ENCODE data around the gene ANKS1B.

ANKS1B gene

DNA sequence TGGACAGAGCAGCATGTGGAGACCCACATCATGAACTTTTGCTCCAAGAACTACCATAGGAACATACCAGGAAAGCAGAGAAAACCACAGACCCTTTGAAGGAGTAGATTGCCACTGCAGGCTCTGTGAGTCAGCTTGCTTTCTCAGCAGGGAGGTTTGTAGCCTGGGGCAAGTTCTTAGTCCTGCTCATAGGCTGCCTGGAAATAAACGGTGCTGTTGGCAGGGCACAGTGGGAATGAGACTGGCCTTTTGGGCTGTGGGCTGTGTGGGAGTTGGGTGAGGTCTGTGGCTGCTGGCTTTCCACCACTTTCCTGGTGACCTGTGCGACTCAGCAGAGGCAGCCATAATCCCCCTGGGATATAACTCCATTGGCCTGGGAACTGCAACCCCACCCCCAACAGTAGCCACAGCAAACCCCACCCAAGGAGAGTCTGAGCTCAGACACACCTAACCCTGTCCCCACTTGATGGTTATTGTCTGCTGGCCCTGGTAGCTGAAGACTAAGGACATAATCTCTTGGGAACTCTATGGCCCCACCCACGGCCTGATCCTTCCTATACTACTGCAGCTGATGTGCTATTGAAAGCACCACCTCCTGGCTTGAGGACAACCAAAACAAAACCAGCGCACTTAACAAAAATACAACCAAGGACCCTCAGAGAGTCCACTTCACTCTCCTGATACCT lies 529.2 kb downstream of the ANKS1B start:
- Histone ChIP-seq H3K27ac (ENCODE audit: low read depth in 2 of 2, low read length in 2 of 2) (no peak overlapping the region), H3K9ac (ENCODE audit: low read depth in 1 of 2, low read length in 2 of 2) (no peak overlapping the region), H3K4me3 (ENCODE audit: low read length in 2 of 2) (no peak overlapping the region), H3K9me3 (ENCODE audit: control insufficient read depth in 2 of 2, low read length in 2 of 2) (peaks cover 0 to 2% of the 10 kb centered on the region in 2 donors), H3K36me3 (ENCODE audit: control insufficient read depth in 2 of 2, insufficient read depth in 2 of 2, low read length in 2 of 2) (no peaks in the 10 kb centered on the region), H3K4me1 (ENCODE audit: control insufficient read depth in 2 of 2, insufficient read depth in 2 of 2, low read length in 2 of 2) (no peaks in the 10 kb centered on the region), H3K27me3 (ENCODE audit: control insufficient read depth in 2 of 2, insufficient read depth in 2 of 2, low read length in 2 of 2) (no peaks in the 10 kb centered on the region)

DNA sequence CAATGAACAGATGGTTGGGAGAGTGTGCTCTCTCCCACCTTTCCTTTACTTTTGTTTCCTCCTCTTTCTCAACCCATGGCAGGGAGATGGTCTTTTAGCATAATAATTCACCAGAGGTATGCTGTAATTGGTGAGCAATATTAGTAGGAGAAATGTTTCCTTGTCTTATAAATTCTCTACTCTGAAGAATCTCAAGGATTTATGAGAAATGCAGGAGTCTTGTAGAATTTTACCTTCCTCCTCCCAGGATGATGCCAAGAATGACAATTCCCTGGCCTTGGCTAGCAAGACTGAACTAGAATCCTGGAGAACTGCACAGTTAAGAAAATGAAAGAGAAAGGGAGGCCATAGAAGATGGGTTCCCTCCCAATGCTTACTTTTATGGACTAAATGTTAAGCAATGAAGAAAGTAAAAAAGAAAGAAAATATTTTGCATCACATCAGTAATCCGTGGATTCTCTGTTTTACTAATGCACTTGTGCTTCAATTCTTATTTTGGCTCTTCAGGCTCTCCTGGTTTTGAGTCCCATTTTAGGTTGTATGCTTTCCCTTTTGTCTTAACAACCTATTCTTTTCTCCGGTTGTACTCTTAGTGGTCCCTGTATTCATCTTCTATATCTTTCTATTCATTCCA lies 530.1 kb downstream of the ANKS1B start:
- Histone ChIP-seq H3K4me3 (ENCODE audit: low read length in 2 of 2) (no peak overlapping the region), H3K27me3 (ENCODE audit: control insufficient read depth in 2 of 2, insufficient read depth in 2 of 2, low read length in 2 of 2) (no peaks in the 10 kb centered on the region), H3K9me3 (ENCODE audit: control insufficient read depth in 2 of 2, low read length in 2 of 2) (peaks cover 0 to 2% of the 10 kb centered on the region in 2 donors), H3K9ac (ENCODE audit: low read depth in 1 of 2, low read length in 2 of 2) (no peak overlapping the region), H3K4me1 (ENCODE audit: control insufficient read depth in 2 of 2, insufficient read depth in 2 of 2, low read length in 2 of 2) (no peaks in the 10 kb centered on the region), H3K27ac (ENCODE audit: low read depth in 2 of 2, low read length in 2 of 2) (no peak overlapping the region), H3K36me3 (ENCODE audit: control insufficient read depth in 2 of 2, insufficient read depth in 2 of 2, low read length in 2 of 2) (no peaks in the 10 kb centered on the region)

DNA sequence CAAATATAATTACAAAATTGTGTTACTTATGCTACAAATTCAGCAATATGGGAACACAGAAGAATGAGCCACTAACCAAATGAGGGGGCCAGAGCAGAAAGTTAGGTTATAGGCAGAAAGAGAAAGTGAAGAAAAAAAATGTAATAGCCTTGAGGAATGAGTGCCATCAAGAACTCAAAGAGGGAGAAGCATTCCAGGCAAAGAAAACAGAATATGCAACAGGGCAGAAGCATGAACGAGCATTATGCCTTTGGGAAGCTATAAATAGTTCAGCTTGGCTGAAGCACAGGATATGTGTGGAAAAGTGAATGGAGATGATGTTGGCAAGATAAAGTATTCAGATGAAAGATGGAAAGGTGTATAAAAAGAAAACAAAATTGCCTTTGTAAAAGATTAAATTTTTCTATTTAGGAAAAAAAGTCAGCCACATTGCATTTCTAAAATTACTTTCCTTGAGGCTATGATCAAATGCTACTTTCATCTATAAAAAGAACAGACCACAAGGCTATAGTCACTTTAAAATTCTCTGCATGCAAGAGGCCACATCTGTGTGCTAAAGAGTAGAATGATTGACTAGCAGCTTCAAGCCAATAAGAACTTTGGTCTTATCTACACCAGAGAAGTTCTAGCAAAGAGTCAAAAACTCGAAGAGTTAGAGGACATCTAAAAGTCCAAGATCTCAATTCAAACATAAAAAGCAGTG lies 530.7 kb downstream of the ANKS1B start:
- H3K4me1 ChIP-seq (ENCODE audit: control insufficient read depth in 2 of 2, insufficient read depth in 2 of 2, low read length in 2 of 2): no peaks in the 10 kb centered on the region
- peak overlapping the region in 1 of 2 donors; percentile 22 for H3K27ac ChIP-seq (ENCODE audit: low read depth in 2 of 2, low read length in 2 of 2)
- peaks cover 0 to 2% of the 10 kb centered on the region in 2 donors for H3K9me3 ChIP-seq (ENCODE audit: control insufficient read depth in 2 of 2, low read length in 2 of 2)
- H3K36me3 ChIP-seq (ENCODE audit: control insufficient read depth in 2 of 2, insufficient read depth in 2 of 2, low read length in 2 of 2): no peaks in the 10 kb centered on the region
- H3K9ac ChIP-seq (ENCODE audit: low read depth in 1 of 2, low read length in 2 of 2): no peak overlapping the region
- H3K4me3 ChIP-seq (ENCODE audit: low read length in 2 of 2): no peak overlapping the region
- H3K27me3 ChIP-seq (ENCODE audit: control insufficient read depth in 2 of 2, insufficient read depth in 2 of 2, low read length in 2 of 2): no peaks in the 10 kb centered on the region

DNA sequence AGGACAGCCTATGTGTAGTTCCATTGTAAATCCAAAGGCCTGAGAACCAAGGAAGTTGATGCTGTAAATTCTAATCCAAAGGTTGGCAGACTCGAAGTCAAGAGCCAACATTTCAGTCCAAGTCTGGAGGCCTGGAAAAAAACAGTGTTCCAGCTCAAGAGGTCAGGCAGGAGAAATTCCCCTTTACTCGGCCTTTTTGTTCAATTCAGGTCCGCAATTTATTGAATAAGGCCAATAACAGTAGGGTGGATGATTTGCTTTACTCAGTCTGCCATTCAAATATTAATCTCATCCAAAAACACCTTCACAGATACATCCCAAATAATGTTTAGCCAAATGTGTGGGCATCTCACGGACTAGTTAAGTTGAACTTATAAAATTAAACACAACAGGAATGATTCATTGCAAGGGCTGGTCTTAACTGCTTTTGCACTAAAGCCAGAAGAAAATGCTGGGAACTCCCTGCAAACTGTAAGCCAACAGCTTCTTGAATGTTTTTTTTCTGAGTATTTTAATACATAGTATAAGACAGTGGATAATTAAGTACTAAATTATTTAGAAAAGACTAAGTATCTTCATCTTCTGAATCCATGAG lies 534.6 kb downstream of the ANKS1B start:
- no peaks in the 10 kb centered on the region for H3K9me3 ChIP-seq (ENCODE audit: control insufficient read depth in 2 of 2, low read length in 2 of 2)
- H3K4me1 ChIP-seq (ENCODE audit: control insufficient read depth in 2 of 2, insufficient read depth in 2 of 2, low read length in 2 of 2): no peaks in the 10 kb centered on the region
- no peak overlapping the region for H3K27ac ChIP-seq (ENCODE audit: low read depth in 2 of 2, low read length in 2 of 2)
- no peak overlapping the region for H3K9ac ChIP-seq (ENCODE audit: low read depth in 1 of 2, low read length in 2 of 2)
- no peaks in the 10 kb centered on the region for H3K36me3 ChIP-seq (ENCODE audit: control insufficient read depth in 2 of 2, insufficient read depth in 2 of 2, low read length in 2 of 2)
- H3K4me3 ChIP-seq (ENCODE audit: low read length in 2 of 2): no peak overlapping the region
- H3K27me3 ChIP-seq (ENCODE audit: control insufficient read depth in 2 of 2, insufficient read depth in 2 of 2, low read length in 2 of 2): no peaks in the 10 kb centered on the region

DNA sequence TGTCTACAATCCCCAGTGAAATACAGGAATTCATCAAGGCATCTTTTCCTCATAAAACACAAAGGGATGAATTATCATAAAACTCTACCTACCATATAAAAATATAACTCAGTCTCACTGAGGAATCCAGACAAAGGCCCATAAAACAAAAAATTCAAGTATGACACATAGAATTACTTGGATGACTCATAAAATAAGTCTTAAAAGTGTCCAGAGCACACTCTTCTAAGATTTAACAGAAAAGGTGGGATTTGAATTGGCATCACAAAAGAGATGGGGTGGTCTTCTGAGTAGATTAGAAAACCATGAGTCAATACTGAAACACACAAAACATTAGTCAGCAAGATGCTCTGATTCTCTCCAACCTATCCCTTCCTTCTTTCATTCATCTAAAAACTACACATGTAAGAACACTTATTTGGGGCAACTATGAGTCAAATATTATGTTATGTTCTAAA lies 539.8 kb downstream of the ANKS1B start:
- Histone ChIP-seq H3K9me3 (ENCODE audit: control insufficient read depth in 2 of 2, low read length in 2 of 2) (no peaks in the 10 kb centered on the region), H3K27ac (ENCODE audit: low read depth in 2 of 2, low read length in 2 of 2) (no peak overlapping the region), H3K27me3 (ENCODE audit: control insufficient read depth in 2 of 2, insufficient read depth in 2 of 2, low read length in 2 of 2) (no peaks in the 10 kb centered on the region), H3K36me3 (ENCODE audit: control insufficient read depth in 2 of 2, insufficient read depth in 2 of 2, low read length in 2 of 2) (no peaks in the 10 kb centered on the region), H3K4me1 (ENCODE audit: control insufficient read depth in 2 of 2, insufficient read depth in 2 of 2, low read length in 2 of 2) (no peaks in the 10 kb centered on the region), H3K4me3 (ENCODE audit: low read length in 2 of 2) (no peak overlapping the region), H3K9ac (ENCODE audit: low read depth in 1 of 2, low read length in 2 of 2) (no peak overlapping the region)

DNA sequence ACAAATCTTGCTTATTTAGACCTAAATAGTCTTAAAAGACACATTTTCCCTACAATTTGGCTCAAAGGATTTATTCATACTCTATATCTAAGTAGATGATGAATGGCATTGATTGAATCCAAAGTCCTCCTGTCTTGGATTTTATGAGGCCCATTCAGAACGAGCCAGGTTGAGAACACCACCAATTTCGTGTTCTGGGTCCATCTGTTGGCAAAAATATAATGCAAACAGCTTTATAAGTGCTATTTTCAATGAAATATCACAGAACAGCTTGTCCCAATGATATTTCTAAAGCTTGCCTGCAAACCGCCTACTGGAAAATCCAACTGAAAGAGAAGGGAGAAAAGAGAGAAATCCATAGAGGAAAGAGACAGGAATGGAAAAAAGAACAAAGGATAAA lies 542.0 kb downstream of the ANKS1B start:
- no peak overlapping the region for H3K27ac ChIP-seq (ENCODE audit: low read depth in 2 of 2, low read length in 2 of 2)
- no peak overlapping the region for H3K9ac ChIP-seq (ENCODE audit: low read depth in 1 of 2, low read length in 2 of 2)
- no peaks in the 10 kb centered on the region for H3K27me3 ChIP-seq (ENCODE audit: control insufficient read depth in 2 of 2, insufficient read depth in 2 of 2, low read length in 2 of 2)
- no peaks in the 10 kb centered on the region for H3K4me1 ChIP-seq (ENCODE audit: control insufficient read depth in 2 of 2, insufficient read depth in 2 of 2, low read length in 2 of 2)
- peaks cover 0 to 4% of the 10 kb centered on the region in 2 donors for H3K9me3 ChIP-seq (ENCODE audit: control insufficient read depth in 2 of 2, low read length in 2 of 2)
- no peak overlapping the region for H3K4me3 ChIP-seq (ENCODE audit: low read length in 2 of 2)
- no peaks in the 10 kb centered on the region for H3K36me3 ChIP-seq (ENCODE audit: control insufficient read depth in 2 of 2, insufficient read depth in 2 of 2, low read length in 2 of 2)

DNA sequence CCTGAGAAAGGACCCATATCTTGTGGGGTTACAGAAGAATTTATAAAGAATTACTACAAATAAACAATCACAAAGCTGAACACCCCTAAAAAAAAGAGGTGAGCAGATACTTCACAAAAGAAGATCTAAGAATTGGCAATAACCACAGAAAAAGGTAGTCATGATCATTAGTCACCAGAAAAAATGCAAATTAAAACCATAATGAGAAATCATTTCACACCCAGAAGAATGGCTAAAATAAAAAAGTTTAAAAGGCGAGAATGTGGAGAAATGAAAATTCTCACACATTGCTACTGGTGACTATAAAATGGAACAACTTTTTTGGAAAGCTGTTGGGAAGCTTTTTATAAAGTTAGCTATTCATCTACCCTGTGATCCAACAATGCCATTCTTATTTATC lies 545.3 kb downstream of the ANKS1B start:
- H3K4me1 ChIP-seq (ENCODE audit: control insufficient read depth in 2 of 2, insufficient read depth in 2 of 2, low read length in 2 of 2): no peaks in the 10 kb centered on the region
- H3K9ac ChIP-seq (ENCODE audit: low read depth in 1 of 2, low read length in 2 of 2): no peak overlapping the region
- H3K27me3 ChIP-seq (ENCODE audit: control insufficient read depth in 2 of 2, insufficient read depth in 2 of 2, low read length in 2 of 2): no peaks in the 10 kb centered on the region
- peaks cover 0 to 4% of the 10 kb centered on the region in 2 donors for H3K9me3 ChIP-seq (ENCODE audit: control insufficient read depth in 2 of 2, low read length in 2 of 2)
- no peak overlapping the region for H3K27ac ChIP-seq (ENCODE audit: low read depth in 2 of 2, low read length in 2 of 2)
- H3K36me3 ChIP-seq (ENCODE audit: control insufficient read depth in 2 of 2, insufficient read depth in 2 of 2, low read length in 2 of 2): no peaks in the 10 kb centered on the region
- no peak overlapping the region for H3K4me3 ChIP-seq (ENCODE audit: low read length in 2 of 2)

DNA sequence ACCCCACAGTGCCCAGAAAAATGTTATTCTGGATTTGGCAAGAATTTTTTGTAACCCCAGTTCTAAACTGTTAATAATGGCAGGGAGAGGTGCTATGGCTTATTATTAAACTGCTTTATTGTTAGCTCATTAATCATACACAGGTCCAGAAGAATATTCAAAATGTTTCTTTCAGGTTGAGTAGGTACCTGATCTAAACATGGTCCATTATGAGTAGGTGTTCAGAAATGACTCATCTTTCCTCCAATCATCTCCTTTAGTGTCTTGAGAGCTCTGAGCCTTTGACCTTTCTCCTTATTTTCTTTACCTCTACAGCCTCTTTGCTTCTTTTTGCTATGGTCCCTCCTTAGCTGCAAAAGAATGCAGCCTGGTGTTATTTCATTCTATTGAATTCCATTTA lies 548.2 kb downstream of the ANKS1B start:
- Histone ChIP-seq H3K27ac (ENCODE audit: low read depth in 2 of 2, low read length in 2 of 2) (no peak overlapping the region), H3K36me3 (ENCODE audit: control insufficient read depth in 2 of 2, insufficient read depth in 2 of 2, low read length in 2 of 2) (no peaks in the 10 kb centered on the region), H3K9me3 (ENCODE audit: control insufficient read depth in 2 of 2, low read length in 2 of 2) (peaks cover 0 to 7% of the 10 kb centered on the region in 2 donors), H3K4me1 (ENCODE audit: control insufficient read depth in 2 of 2, insufficient read depth in 2 of 2, low read length in 2 of 2) (no peaks in the 10 kb centered on the region), H3K4me3 (ENCODE audit: low read length in 2 of 2) (no peak overlapping the region), H3K27me3 (ENCODE audit: control insufficient read depth in 2 of 2, insufficient read depth in 2 of 2, low read length in 2 of 2) (no peaks in the 10 kb centered on the region), H3K9ac (ENCODE audit: low read depth in 1 of 2, low read length in 2 of 2) (no peak overlapping the region)

DNA sequence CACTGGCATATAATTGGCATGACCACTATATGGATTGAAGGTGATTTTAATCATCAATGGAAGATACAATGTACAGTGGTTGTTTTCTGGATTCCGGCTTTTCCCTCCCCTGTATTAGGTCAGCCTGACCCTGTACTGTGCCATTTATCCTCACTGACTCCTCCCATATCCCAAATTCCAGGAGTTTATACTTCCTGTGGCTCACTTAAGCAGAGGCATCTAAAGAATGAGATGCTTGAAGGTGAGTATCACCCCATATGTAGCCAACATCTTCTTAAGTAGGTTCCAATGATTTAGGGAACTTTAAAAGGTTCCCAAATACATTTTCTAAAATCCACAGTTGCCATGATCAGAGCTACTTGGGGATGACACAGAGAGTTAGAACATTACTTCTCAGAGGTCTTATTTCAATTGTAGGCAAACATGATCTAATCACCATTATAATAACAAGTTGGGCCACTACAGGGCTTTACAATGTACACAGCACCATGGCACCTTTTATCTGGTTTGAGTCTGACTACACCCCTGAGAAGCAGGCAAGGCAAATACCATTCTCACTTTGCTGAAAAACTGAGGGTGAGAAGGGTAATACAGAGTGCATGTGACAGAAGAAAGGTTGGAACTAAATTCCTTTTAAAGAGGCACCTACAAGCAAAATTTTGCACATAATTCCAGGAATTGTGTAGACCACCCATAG lies 549.5 kb downstream of the ANKS1B start:
- Histone ChIP-seq H3K4me3 (ENCODE audit: low read length in 2 of 2) (no peak overlapping the region), H3K36me3 (ENCODE audit: control insufficient read depth in 2 of 2, insufficient read depth in 2 of 2, low read length in 2 of 2) (no peaks in the 10 kb centered on the region)

More for the DNA sequence above, 549.5 kb downstream of the ANKS1B start:
- Histone ChIP-seq H3K27me3 (ENCODE audit: control insufficient read depth in 2 of 2, insufficient read depth in 2 of 2, low read length in 2 of 2) (no peaks in the 10 kb centered on the region), H3K9me3 (ENCODE audit: control insufficient read depth in 2 of 2, low read length in 2 of 2) (peaks cover 0 to 7% of the 10 kb centered on the region in 2 donors), H3K27ac (ENCODE audit: low read depth in 2 of 2, low read length in 2 of 2) (no peak overlapping the region), H3K4me1 (ENCODE audit: control insufficient read depth in 2 of 2, insufficient read depth in 2 of 2, low read length in 2 of 2) (no peaks in the 10 kb centered on the region), H3K9ac (ENCODE audit: low read depth in 1 of 2, low read length in 2 of 2) (no peak overlapping the region)

Data from mucosa of rectum (tissue), 2 donors.